Measurements from ENCODE around the gene PARN. TPM values are rescaled to one million over a fixed set of nuclear protein-coding genes. Genes with fewer than 3 reads are reported as not detected.

The PARN gene
- total and polyA plus RNA-seq, 8 donors: 9.9 to 75.3 (median 24.2) TPM

DNA sequence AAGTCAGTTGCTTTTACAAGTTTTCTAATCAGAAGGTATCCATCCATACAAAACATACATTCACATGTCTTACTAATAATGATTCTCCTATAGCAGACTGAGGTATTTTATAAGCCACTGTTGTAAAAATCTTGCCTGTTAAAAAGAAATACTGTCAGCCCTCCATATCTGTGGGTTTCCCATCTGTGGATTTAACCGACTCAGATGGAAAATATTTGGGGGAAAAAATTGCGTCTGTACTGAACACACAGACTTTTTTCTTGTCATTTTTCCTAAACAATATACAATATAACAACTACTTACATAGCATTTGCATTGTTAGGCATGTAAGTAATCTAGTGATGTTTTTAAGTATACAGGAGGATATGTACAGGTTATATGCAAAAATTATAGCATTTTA is 90.4 kb downstream of the PARN start:
- TF ChIP-seq POLR2A (IDR thresholded peaks at IDR 0.05): no peak
- TF ChIP-seq, protein P1, sequence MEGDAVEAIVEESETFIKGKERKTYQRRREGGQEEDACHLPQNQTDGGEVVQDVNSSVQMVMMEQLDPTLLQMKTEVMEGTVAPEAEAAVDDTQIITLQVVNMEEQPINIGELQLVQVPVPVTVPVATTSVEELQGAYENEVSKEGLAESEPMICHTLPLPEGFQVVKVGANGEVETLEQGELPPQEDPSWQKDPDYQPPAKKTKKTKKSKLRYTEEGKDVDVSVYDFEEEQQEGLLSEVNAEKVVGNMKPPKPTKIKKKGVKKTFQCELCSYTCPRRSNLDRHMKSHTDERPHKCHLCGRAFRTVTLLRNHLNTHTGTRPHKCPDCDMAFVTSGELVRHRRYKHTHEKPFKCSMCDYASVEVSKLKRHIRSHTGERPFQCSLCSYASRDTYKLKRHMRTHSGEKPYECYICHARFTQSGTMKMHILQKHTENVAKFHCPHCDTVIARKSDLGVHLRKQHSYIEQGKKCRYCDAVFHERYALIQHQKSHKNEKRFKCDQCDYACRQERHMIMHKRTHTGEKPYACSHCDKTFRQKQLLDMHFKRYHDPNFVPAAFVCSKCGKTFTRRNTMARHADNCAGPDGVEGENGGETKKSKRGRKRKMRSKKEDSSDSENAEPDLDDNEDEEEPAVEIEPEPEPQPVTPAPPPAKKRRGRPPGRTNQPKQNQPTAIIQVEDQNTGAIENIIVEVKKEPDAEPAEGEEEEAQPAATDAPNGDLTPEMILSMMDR (IDR thresholded peaks at IDR 0.05): no peak
- no peak for TF ChIP-seq EP300 (IDR thresholded peaks at IDR 0.05)
- no peak for TF ChIP-seq POLR2AphosphoS5 (IDR thresholded peaks at IDR 0.05)
- no peaks in the 10 kb centered on the region for H3K27me3 ChIP-seq
- DNase-seq: no peak
- no peak overlapping the region for H3K4me3 ChIP-seq
- H3K27ac ChIP-seq: no peak overlapping the region
- H3K4me1 ChIP-seq: peaks cover 0 to 13% (median 3%) of the 10 kb centered on the region in 4 donors
- H3K9me3 ChIP-seq: peaks cover 0 to 9% (median 4%) of the 10 kb centered on the region in 4 donors
- 85 to 94% (median 90%) methylated on average over 2 of the region's 2 CpGs for WGBS, 5 donors
- intact Hi-C loops (cut with DNase I; ENCODE audit: low total_unique reads): no loop called here
- H3K36me3 ChIP-seq: peaks cover 6 to 26% (median 16%) of the 10 kb centered on the region in 4 donors

DNA sequence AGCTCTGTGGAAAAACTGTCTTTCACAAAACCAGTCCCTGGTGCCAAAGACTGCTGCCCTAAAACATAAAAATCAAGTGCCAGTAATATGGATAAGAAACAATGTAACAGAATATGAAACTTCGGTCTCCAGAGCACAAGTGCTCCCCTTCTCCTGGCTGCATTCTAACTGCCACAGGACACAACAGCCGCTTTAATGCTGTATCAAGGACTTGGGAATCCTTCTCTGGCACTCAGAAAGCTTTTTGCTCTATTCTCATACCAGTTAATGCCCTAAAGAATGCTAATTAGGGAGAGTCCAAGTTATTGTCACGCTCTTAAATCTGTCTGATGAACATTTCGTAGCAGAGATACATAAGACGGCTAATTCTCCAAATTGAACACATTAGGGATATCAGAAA is 90.9 kb downstream of the PARN start:
- Histone ChIP-seq H3K4me3 (no peak overlapping the region), H3K4me1 (peaks cover 0 to 14% (median 3%) of the 10 kb centered on the region in 4 donors), H3K9me3 (peaks cover 0 to 9% (median 4%) of the 10 kb centered on the region in 4 donors), H3K27me3 (no peaks in the 10 kb centered on the region), H3K36me3 (peaks cover 4 to 24% (median 12%) of the 10 kb centered on the region in 4 donors), H3K27ac (no peak overlapping the region)
- TF ChIP-seq, protein P1 (IDR thresholded peaks at IDR 0.05): no peak
- TF ChIP-seq EP300 (IDR thresholded peaks at IDR 0.05) (no peak), POLR2A (IDR thresholded peaks at IDR 0.05) (no peak), POLR2AphosphoS5 (IDR thresholded peaks at IDR 0.05) (no peak)
- WGBS, 5 donors: 89 to 96% (median 93%) methylated on average over 5 of the region's 5 CpGs
- intact Hi-C loops (cut with DNase I; ENCODE audit: low total_unique reads): no loop called here
- DNase-seq: no peak

DNA sequence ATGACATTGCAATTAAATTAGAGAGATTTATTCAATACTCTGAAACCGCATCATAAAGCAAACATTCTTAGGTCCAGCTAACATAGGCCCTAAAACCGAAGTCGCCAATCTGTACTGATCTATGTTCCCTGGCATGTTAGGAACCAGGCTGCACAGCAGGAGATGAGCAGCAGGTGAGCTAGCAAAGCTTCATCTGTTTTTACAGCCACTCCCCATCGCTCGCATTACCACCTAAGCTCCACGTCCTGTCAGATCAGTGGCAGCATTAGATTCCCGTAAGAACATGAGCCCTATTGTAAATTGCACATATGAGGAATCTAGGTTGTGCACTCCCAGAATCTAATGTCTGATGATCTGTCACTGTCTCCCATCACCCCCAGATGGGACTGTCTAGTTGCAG is 91.5 kb downstream of the PARN start:
- H3K4me3 ChIP-seq: no peak overlapping the region
- H3K9me3 ChIP-seq: peaks cover 0 to 9% (median 4%) of the 10 kb centered on the region in 4 donors
- no peak for DNase-seq
- intact Hi-C loops (cut with DNase I; ENCODE audit: low total_unique reads): no loop called here
- no peak for TF ChIP-seq POLR2A (IDR thresholded peaks at IDR 0.05)
- TF ChIP-seq POLR2AphosphoS5 (IDR thresholded peaks at IDR 0.05): no peak
- TF ChIP-seq EP300 (IDR thresholded peaks at IDR 0.05): no peak
- TF ChIP-seq, protein P1 (IDR thresholded peaks at IDR 0.05): no peak
- H3K27me3 ChIP-seq: no peaks in the 10 kb centered on the region
- H3K27ac ChIP-seq: no peak overlapping the region
- H3K36me3 ChIP-seq: peaks cover 0 to 18% (median 7%) of the 10 kb centered on the region in 4 donors
- WGBS, 5 donors: 96 to 100% (median 96%) methylated on average over 7 of the region's 7 CpGs
- H3K4me1 ChIP-seq: peaks cover 0 to 14% (median 3%) of the 10 kb centered on the region in 4 donors

DNA sequence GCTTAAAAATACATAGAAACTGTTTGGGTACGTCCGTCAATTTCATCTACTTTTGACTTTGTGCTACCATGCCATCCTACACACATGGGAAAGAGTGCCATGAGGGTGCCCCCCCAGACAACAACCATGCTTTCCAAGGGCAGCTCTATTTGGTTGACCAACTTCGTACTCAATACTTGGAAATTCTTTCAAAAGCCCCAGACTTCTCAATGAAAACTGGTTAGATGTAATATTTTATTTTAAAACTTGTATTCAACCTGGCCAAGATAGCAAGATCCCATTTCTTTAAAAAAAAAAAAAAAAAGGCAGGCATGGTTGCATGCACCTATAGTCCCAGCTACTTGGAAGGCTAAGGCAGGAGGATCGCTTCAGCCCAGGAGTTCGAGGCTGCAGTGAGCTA is 98.4 kb downstream of the PARN start:
- no peak overlapping the region for H3K4me3 ChIP-seq
- DNase-seq: no peak
- H3K9me3 ChIP-seq: no peaks in the 10 kb centered on the region
- WGBS, 5 donors: 96 to 99% (median 98%) methylated on average over 5 of the region's 5 CpGs
- no peak overlapping the region for H3K27ac ChIP-seq
- TF ChIP-seq EP300 (IDR thresholded peaks at IDR 0.05) (no peak), POLR2A (IDR thresholded peaks at IDR 0.05) (no peak), POLR2AphosphoS5 (IDR thresholded peaks at IDR 0.05) (no peak)
- TF ChIP-seq, protein P1 (IDR thresholded peaks at IDR 0.05): no peak
- H3K36me3 ChIP-seq: no peaks in the 10 kb centered on the region
- H3K27me3 ChIP-seq: no peaks in the 10 kb centered on the region
- intact Hi-C loops (cut with DNase I; ENCODE audit: low total_unique reads): loop anchor here (5.0 kb wide), 1 partner anchor 234 kb away; no protein-coding TSS in a partner anchor
- H3K4me1 ChIP-seq: peaks cover 0 to 43% (median 21%) of the 10 kb centered on the region in 4 donors

Data from stomach (tissue), 9 donors.